Nucleus accumbens (tissue), 56 donors: Measurements from ENCODE around the gene LIN37.
"Not testable (repeated sequence)": the region's sequence is repeated elsewhere in the genome, so short reads cannot be mapped to it uniquely, and the experiment has no call there.

ENCODE experiments used
- DNase-seq, 56 donors: peaks; one replicate each; lab custom pipeline; 2025; lab: John Stamatoyannopoulos, UW

The LIN37 gene

GRCh38 chr19:35767288-35768081 is 19.1 kb downstream of the LIN37 start:
- no peak for DNase-seq

- DNase-seq: no peak
These were observed 19.7 kb downstream of the LIN37 start for GRCh38 chr19:35768082-35768421.

GRCh38 chr19:35772362-35772761 is 24.0 kb downstream of the LIN37 start:
- not testable (repeated sequence) for DNase-seq

GRCh38 chr19:35773020-35773806 is 24.8 kb downstream of the LIN37 start:
- DNase-seq: no peak

GRCh38 chr19:35774274-35775045 is 26.1 kb downstream of the LIN37 start:
- no peak for DNase-seq

GRCh38 chr19:35775046-35775297 is 26.6 kb downstream of the LIN37 start:
- DNase-seq: no peak

- DNase-seq: peak; percentile 46 to 100 (median 95)
These were observed 27.1 kb downstream of the LIN37 start, which contains the start of gene ARHGAP33 for GRCh38 chr19:35775298-35776101. TSS of gene ARHGAP33 (plus strand) at chr19:35775564. CDS start at chr19:35775659, 95 bp downstream.

- DNase-seq: peak in 8 of 56 donors; percentile 20 to 34 (median 28)
These were observed 27.9 kb downstream of the LIN37 start for GRCh38 chr19:35776102-35776788.

GRCh38 chr19:35777086-35777841 is 28.9 kb downstream of the LIN37 start:
- DNase-seq: peak in 33 of 56 donors; percentile 6 to 50 (median 30)

GRCh38 chr19:35777961-35778360 is 29.6 kb downstream of the LIN37 start:
- no peak for DNase-seq

- peak in 14 of 56 donors; percentile 1 to 62 (median 24) for DNase-seq
These were observed 30.7 kb downstream of the LIN37 start for GRCh38 chr19:35779033-35779432.

GRCh38 chr19:35780058-35780457 is 31.7 kb downstream of the LIN37 start:
- no peak for DNase-seq

- DNase-seq: no peak
These were observed 32.3 kb downstream of the LIN37 start for GRCh38 chr19:35780717-35781116.

GRCh38 chr19:35781650-35782049 is 33.3 kb downstream of the LIN37 start:
- DNase-seq: no peak

GRCh38 chr19:35782589-35782988 is 34.2 kb downstream of the LIN37 start:
- no peak for DNase-seq

GRCh38 chr19:35783469-35784434 is 35.4 kb downstream of the LIN37 start:
- no peak for DNase-seq

GRCh38 chr19:35784503-35785338 is 36.3 kb downstream of the LIN37 start:
- no peak for DNase-seq
